ENCODE data around the gene IQGAP1. TPM values are rescaled to one million over a fixed set of nuclear protein-coding genes. Genes with fewer than 3 reads are reported as not detected.

Gene IQGAP1
- total and polyA plus RNA-seq, 2 of the 13 experiments (the other 11 are each of a cell fraction or from before 2014, with no cell fraction given), result 29.5 to 37.9 TPM

- TF ChIP-seq XBP1 (CRISPR knock-in tag; IDR thresholded peaks at IDR 0.05), result no peak
- TF ChIP-seq MIXL1 (CRISPR knock-in tag; IDR thresholded peaks at IDR 0.05), result 0 out of 2 replicates have a peak, but pooled peaks have one; percentile 39
- TF ChIP-seq ZFP36L1 (CRISPR knock-in tag; IDR thresholded peaks at IDR 0.05), result no peak
- no peak for TF ChIP-seq ZSCAN12 (CRISPR knock-in tag; IDR thresholded peaks at IDR 0.05)
- no peak for TF ChIP-seq ZNF724P (CRISPR knock-in tag; IDR thresholded peaks at IDR 0.05; ENCODE audit: borderline replicate concordance)
- no peak for TF ChIP-seq NFAT5 (CRISPR knock-in tag; IDR thresholded peaks at IDR 0.05)
- TF ChIP-seq ZNF296 (CRISPR knock-in tag; conservative IDR thresholded peaks at IDR 0.05), result no peak
- TF ChIP-seq ZIK1 (CRISPR knock-in tag; IDR thresholded peaks at IDR 0.05; ENCODE audit: borderline replicate concordance, low read depth), result no peak
- no peak for TF ChIP-seq MTF1 (CRISPR knock-in tag; IDR thresholded peaks at IDR 0.05)
- TF ChIP-seq KDM2A (CRISPR knock-in tag; IDR thresholded peaks at IDR 0.05; ENCODE audit: borderline replicate concordance, low read depth), result no peak
- no peak for TF ChIP-seq MYNN (CRISPR knock-in tag; IDR thresholded peaks at IDR 0.05; ENCODE audit: low read depth)
- TF ChIP-seq ATF7 (IDR thresholded peaks at IDR 0.05), result no peak
- no peak for TF ChIP-seq ATF7 (CRISPR knock-in tag; IDR thresholded peaks at IDR 0.05)
- peak; percentile 60 for TF ChIP-seq ARID5B (CRISPR knock-in tag; IDR thresholded peaks at IDR 0.05)
- no peak for TF ChIP-seq SP5 (CRISPR knock-in tag; IDR thresholded peaks at IDR 0.05; ENCODE audit: borderline replicate concordance, low read depth)
- TF ChIP-seq REL (CRISPR knock-in tag; conservative IDR thresholded peaks at IDR 0.05), result no peak
- TF ChIP-seq PAX8 (CRISPR knock-in tag; IDR thresholded peaks at IDR 0.05; ENCODE audit: borderline replicate concordance), result no peak
- TF ChIP-seq FOXK1 (CRISPR knock-in tag; IDR thresholded peaks at IDR 0.05; ENCODE audit: borderline replicate concordance, low read depth), result no peak
- no peak for TF ChIP-seq MAFK (conservative IDR thresholded peaks at IDR 0.05 in 1 of 2, IDR thresholded peaks at IDR 0.05 in 1 of 2; ENCODE audit: low read length in 2 of 2)
- no peak for TF ChIP-seq TAF15 (IDR thresholded peaks at IDR 0.05; ENCODE audit: low read depth, low read length, poor library complexity, severe bottlenecking)
- no peak for TF ChIP-seq ZNF567 (CRISPR knock-in tag; IDR thresholded peaks at IDR 0.05; ENCODE audit: borderline replicate concordance)
- TF ChIP-seq HOXA5 (CRISPR knock-in tag; IDR thresholded peaks at IDR 0.05), result no peak
- TF ChIP-seq SMARCC2 (IDR thresholded peaks at IDR 0.05), result no peak
- TF ChIP-seq ZNF883 (CRISPR knock-in tag; IDR thresholded peaks at IDR 0.05; ENCODE audit: not compliant biosample characterization), result no peak
- no peak for TF ChIP-seq ZMAT3 (CRISPR knock-in tag; conservative IDR thresholded peaks at IDR 0.05)
Measured at GRCh38 chr15:90422043-90422442, 34.0 kb downstream of the IQGAP1 start (continued).

All from HepG2 (cell line).